HEK293T (cell line): Measurements from ENCODE around the gene NMD3.

Experiments used
- CTCF ChIA-PET: fragments of 350-600 bp; formaldehyde crosslinking; extraction: SDS; loops from one replicate; lab custom pipeline; 2021; ENCODE audit warnings: antibody characterized with exemption, inconsistent platforms; lab: Yijun Ruan, JAX
- POLR2A ChIA-PET: fragments of 350-600 bp; formaldehyde crosslinking; extraction: SDS; loops from one replicate; lab custom pipeline; 2020; ENCODE audit warnings: antibody characterized with exemption, inconsistent platforms; lab: Yijun Ruan, JAX
- DNase-seq: peaks from one replicate; pipeline ENCODE4 v3.0.0; 2012; ENCODE audit warnings: mixed read lengths; ENCODE audit errors: extremely low spot score
- ARNT ChIP-seq: fragments of 450-650 bp; IDR thresholded peaks from 2 replicates; pipeline ENCODE4 v1.6.1; 2017; ENCODE audit warnings: mild to moderate bottlenecking
- BHLHE40 ChIP-seq: fragments of 450-650 bp; IDR thresholded peaks from 2 replicates; pipeline ENCODE4 v1.6.1; 2016; ENCODE audit warnings: mild to moderate bottlenecking, moderate library complexity, borderline replicate concordance
- CTBP1 ChIP-seq: fragments of 450-650 bp; IDR thresholded peaks from 2 replicates; pipeline ENCODE4 v1.6.1; 2016; ENCODE audit warnings: borderline replicate concordance
- ELF4 ChIP-seq: fragments of 450-650 bp; IDR thresholded peaks from 2 replicates; pipeline ENCODE4 v1.6.1; 2017; ENCODE audit warnings: antibody characterized with exemption
- FOXA1 ChIP-seq: fragments of 450-650 bp; IDR thresholded peaks from 2 replicates; pipeline ENCODE4 v1.6.1; 2016; ENCODE audit warnings: mild to moderate bottlenecking
- FOXK2 ChIP-seq: fragments of 450-650 bp; IDR thresholded peaks from 2 replicates; pipeline ENCODE4 v1.6.1; 2016; ENCODE audit warnings: mild to moderate bottlenecking
- FOXM1 ChIP-seq: fragments of 450-650 bp; IDR thresholded peaks from 2 replicates; pipeline ENCODE4 v1.6.1; 2017; ENCODE audit warnings: mild to moderate bottlenecking, borderline replicate concordance
- HDGF ChIP-seq: fragments of 450-650 bp; IDR thresholded peaks from 2 replicates; pipeline ENCODE4 v1.6.1; 2017; ENCODE audit warnings: antibody characterized with exemption, borderline replicate concordance
- L3MBTL2 ChIP-seq: fragments of 450-650 bp; conservative IDR thresholded peaks from 2 replicates; pipeline ENCODE4 v1.6.1; 2016; ENCODE audit warnings: mild to moderate bottlenecking
- LEF1 ChIP-seq: fragments of 450-650 bp; IDR thresholded peaks from 2 replicates; pipeline ENCODE4 v1.6.1; 2017; ENCODE audit warnings: mild to moderate bottlenecking, borderline replicate concordance
- NFRKB ChIP-seq: fragments of 450-650 bp; IDR thresholded peaks from 2 replicates; pipeline ENCODE4 v1.6.1; 2016; ENCODE audit warnings: mild to moderate bottlenecking, moderate library complexity
- PKNOX1 ChIP-seq: fragments of 450-650 bp; IDR thresholded peaks from 2 replicates; pipeline ENCODE4 v1.6.1; 2016
- SP1 ChIP-seq: fragments of 450-650 bp; IDR thresholded peaks from 2 replicates; pipeline ENCODE4 v1.6.1; 2017
- SUZ12 ChIP-seq: fragments of 450-650 bp; IDR thresholded peaks from 2 replicates; pipeline ENCODE4 v1.6.1; 2016; ENCODE audit warnings: mild to moderate bottlenecking
- TARDBP ChIP-seq: fragments of 450-650 bp; IDR thresholded peaks from 2 replicates; pipeline ENCODE4 v1.6.1; 2016
- ZNF384 ChIP-seq: fragments of 450-650 bp; IDR thresholded peaks from 2 replicates; pipeline ENCODE4 v1.6.1; 2016

The NMD3 gene

GRCh38 chr3:161224786-161225185, 3.7 kb downstream of the NMD3 start:
- TF ChIP-seq FOXM1 (no peak), ARNT (no peak), FOXA1 (no peak), LEF1 (no peak), TARDBP (no peak), HDGF (no peak), FOXK2 (no peak), BHLHE40 (no peak), ZNF384 (no peak), SP1 (no peak), PKNOX1 (no peak), CTBP1 (no peak), ELF4 (no peak), L3MBTL2 (no peak)
- DNase-seq = no peak
- ChIA-PET CTCF (no interaction called here), POLR2A (no interaction called here)

GRCh38 chr3:161230621-161231171, 9.6 kb downstream of the NMD3 start:
- POLR2A ChIA-PET = interaction anchor here (2.4 kb wide), 1 partner anchor 9 kb away, joined by 13 read pairs; the partner anchor contains the start of gene NMD3
- CTCF ChIA-PET = no interaction called here
- no peak for DNase-seq
- TF ChIP-seq ZNF384 (no peak), ARNT (no peak), SUZ12 (no peak), HDGF (no peak), CTBP1 (no peak), FOXA1 (no peak), BHLHE40 (no peak), TARDBP (no peak), NFRKB (no peak), LEF1 (no peak), FOXK2 (no peak), L3MBTL2 (no peak)

- ChIA-PET POLR2A (interaction anchor here (2.4 kb wide), 1 partner anchor 10 kb away, joined by 13 read pairs; the partner anchor contains the start of gene NMD3), CTCF (no interaction called here)
- DNase-seq = no peak
- TF ChIP-seq L3MBTL2 = no peak
- TF ChIP-seq CTBP1 = no peak
- TF ChIP-seq SUZ12 = no peak
- TF ChIP-seq SP1 = no peak
- TF ChIP-seq NFRKB = no peak
- no peak for TF ChIP-seq PKNOX1
- no peak for TF ChIP-seq BHLHE40
These were observed 10.8 kb downstream of the NMD3 start for GRCh38 chr3:161231861-161232260.

GRCh38 chr3:161233557-161233956, 12.4 kb downstream of the NMD3 start:
- DNase-seq = no peak
- ChIA-PET POLR2A (no interaction called here), CTCF (no interaction called here)
- TF ChIP-seq ARNT (no peak), BHLHE40 (no peak), L3MBTL2 (no peak), ELF4 (no peak), CTBP1 (no peak), PKNOX1 (no peak), TARDBP (no peak)

- ChIA-PET CTCF (no interaction called here), POLR2A (no interaction called here)
- no peak for DNase-seq
- TF ChIP-seq FOXK2 = no peak
- no peak for TF ChIP-seq FOXM1
- no peak for TF ChIP-seq LEF1
- no peak for TF ChIP-seq L3MBTL2
- no peak for TF ChIP-seq ARNT
- TF ChIP-seq BHLHE40 = no peak
- no peak for TF ChIP-seq CTBP1
- no peak for TF ChIP-seq NFRKB
- no peak for TF ChIP-seq PKNOX1
- no peak for TF ChIP-seq SUZ12
- no peak for TF ChIP-seq TARDBP
- no peak for TF ChIP-seq FOXA1
These were observed 15.1 kb downstream of the NMD3 start for GRCh38 chr3:161236240-161236639.

- ChIA-PET POLR2A (interaction anchor here (0.6 kb wide), 1 partner anchor 673 kb away, joined by 3 read pairs; no protein-coding TSS in a partner anchor), CTCF (no interaction called here)
- no peak for DNase-seq
- TF ChIP-seq TARDBP = no peak
- TF ChIP-seq BHLHE40 = no peak
- TF ChIP-seq SUZ12 = no peak
- no peak for TF ChIP-seq L3MBTL2
- TF ChIP-seq FOXA1 = no peak
- TF ChIP-seq ELF4 = no peak
- no peak for TF ChIP-seq CTBP1
- TF ChIP-seq ZNF384 = no peak
- no peak for TF ChIP-seq FOXM1
- no peak for TF ChIP-seq FOXK2
- TF ChIP-seq HDGF = no peak
- no peak for TF ChIP-seq ARNT
These were observed 18.6 kb downstream of the NMD3 start for GRCh38 chr3:161239700-161240099.
